K562 (cell line): ENCODE measurements around the gene DCP2. TPM values are rescaled to one million over a fixed set of nuclear protein-coding genes. Genes with fewer than 3 reads are reported as not detected.
A peak's percentile ranks its signal among the peaks of the same experiment; 100 is the strongest.

ENCODE experiments used
- ATAC-seq: fragments of 200-7000 bp; cut with Tn5 transposase; 3 replicates; pipeline ENCODE4 v1.9.1; 2020; ENCODE audit warnings: moderate library complexity
- BruUV-seq: library from RNA; stranded (reverse); fragments of 400-500 nt; replicated peaks from 2 replicates; lab custom pipeline; 2021; lab: Mats Ljungman, UMichigan
- CTCF ChIA-PET: fragments of 300-600 bp; formaldehyde crosslinking; extraction: SDS; loops from one replicate; lab custom pipeline; 2021; ENCODE audit warnings: low intra/inter-chr PET ratio; lab: Yijun Ruan, JAX
- POLR2A ChIA-PET: fragments of 300-600, 350-650 bp; sonication (Branson Sonifier 250); formaldehyde crosslinking; extraction: SDS; loops from one replicate; lab custom pipeline; 2021; ENCODE audit warnings: antibody characterized with exemption, inconsistent platforms; lab: Yijun Ruan, JAX
- DNase-seq, 4 experiments: peaks; one replicate each; pipeline versions ENCODE4 v3.0.0 to v3.0.0-alpha.2; 2011 to 2018; ENCODE audit warnings: low spot score in 3 of 4, mixed read lengths in 3 of 4; ENCODE audit errors: extremely low read depth in 1 of 4
- FAIRE-seq: peaks from 2 replicates; lab custom pipeline; 2011; peaks lifted over from hg19 to GRCh38; lab: Jason Lieb, UNC
- H2AFZ ChIP-seq: 2 replicates; pipeline ENCODE4 v1.6.0; 2011; ENCODE audit warnings: low read depth, low read length, control low read depth, inconsistent platforms
- H3K27ac ChIP-seq: fragments of 200-600 bp; 3 replicates; pipeline ENCODE4 v1.8.0; 2011; ENCODE audit warnings: low read depth, mild to moderate bottlenecking, control low read depth, inconsistent platforms, low read length, moderate library complexity, mixed read lengths; ENCODE audit errors: extremely low read depth
- H3K27me3 ChIP-seq, 2 experiments: fragments of 300-600 bp in 1 of 2; 2 replicates in 1 of 2; 3 replicates in 1 of 2; pipeline versions ENCODE4 v1.6.0 to v1.8.0; 2011; ENCODE audit warnings: inconsistent platforms in 2 of 2, low read length in 2 of 2, mild to moderate bottlenecking in 1 of 2, mixed read lengths in 1 of 2, moderate library complexity in 1 of 2; ENCODE audit not compliant: control insufficient read depth in 2 of 2, insufficient read depth in 2 of 2
- H3K36me3 ChIP-seq: fragments of 300-600 bp; 3 replicates; pipeline ENCODE4 v1.8.0; 2011; ENCODE audit warnings: mild to moderate bottlenecking, low read length, inconsistent platforms; ENCODE audit not compliant: control insufficient read depth, insufficient read depth
- H3K4me1 ChIP-seq, 2 experiments: fragments of 200-600 bp in 1 of 2; replicated peaks in 1 of 2; 2 replicates in 1 of 2; 3 replicates in 1 of 2; pipeline versions ENCODE4 v1.5.1 to v1.8.0; 2011; ENCODE audit warnings: inconsistent platforms in 2 of 2, low read length in 2 of 2, mild to moderate bottlenecking in 1 of 2, mixed read lengths in 1 of 2, moderate library complexity in 1 of 2; ENCODE audit not compliant: control insufficient read depth in 2 of 2, insufficient read depth in 2 of 2
- H3K4me2 ChIP-seq: 2 replicates; pipeline ENCODE4 v1.6.1; 2011; ENCODE audit warnings: low read length, control low read depth, inconsistent platforms, mixed read lengths; ENCODE audit not compliant: insufficient read depth
- H3K4me3 ChIP-seq: fragments of 200-600 bp; sonication (generic), shearing (Covaris generic); 2 replicates; pipeline ENCODE4 v1.5.1; 2016; ENCODE audit warnings: control low read depth, inconsistent platforms
- H3K79me2 ChIP-seq: fragments of 200-600 bp; 3 replicates; pipeline ENCODE4 v1.8.0; 2011; ENCODE audit warnings: low read length, inconsistent platforms; ENCODE audit not compliant: control insufficient read depth, insufficient read depth
- H3K9ac ChIP-seq, 2 experiments: 2 replicates each; pipeline versions ENCODE4 v1.6.0 to v1.6.1; 2011; ENCODE audit warnings: low read depth in 2 of 2, low read length in 2 of 2, control low read depth in 1 of 2, inconsistent platforms in 1 of 2, mild to moderate bottlenecking in 1 of 2, mixed read lengths in 1 of 2; ENCODE audit not compliant: insufficient read depth in 1 of 2
- H3K9me1 ChIP-seq: one replicate; pipeline ENCODE4 v1.6.0; 2011; ENCODE audit warnings: inconsistent platforms, mild to moderate bottlenecking, low read length, moderate library complexity; ENCODE audit not compliant: control insufficient read depth, insufficient read depth
- H3K9me3 ChIP-seq: replicated peaks from 2 replicates; pipeline ENCODE4 v1.5.1; 2011; ENCODE audit warnings: low read depth, low read length, inconsistent platforms; ENCODE audit not compliant: control insufficient read depth, insufficient read depth
- H4K20me1 ChIP-seq: replicated peaks from 2 replicates; pipeline ENCODE4 v1.6.1; 2011; ENCODE audit warnings: low read length, inconsistent platforms, mixed read lengths; ENCODE audit not compliant: control insufficient read depth, insufficient read depth
- CBFA2T3 ChIP-seq: fragments of 450-650 bp; IDR thresholded peaks from 2 replicates; pipeline ENCODE4 v1.6.1; 2017
- KDM1A ChIP-seq, 2 experiments: fragments of 450-650 bp; IDR thresholded peaks; 2 replicates each; pipeline ENCODE4 v1.6.1; 2016; ENCODE audit warnings: mild to moderate bottlenecking in 2 of 2
- KDM4B ChIP-seq, 2 experiments: fragments of 450-650 bp in 1 of 2; sonication (generic) in 1 of 2; IDR thresholded peaks; 2 replicates each; pipeline ENCODE4 v1.6.1; 2016 to 2017; ENCODE audit warnings: borderline replicate concordance in 2 of 2, antibody characterized with exemption in 1 of 2, low read depth in 1 of 2, mild to moderate bottlenecking in 1 of 2
- MNT ChIP-seq, 2 experiments: fragments of 450-650 bp; conservative IDR thresholded peaks; 2 replicates each; pipeline ENCODE4 v1.6.1; 2017; ENCODE audit warnings: mild to moderate bottlenecking in 2 of 2, moderate library complexity in 2 of 2
- NFIX ChIP-seq: fragments of 250-450 bp; sonication (Bioruptor Pico); IDR thresholded peaks from 2 replicates; pipeline ENCODE4 v1.4.0; 2020; ENCODE audit warnings: low read depth, mild to moderate bottlenecking, moderate library complexity
- NRF1 ChIP-seq, 2 experiments: fragments of 450-650 bp; IDR thresholded peaks in 1 of 2; conservative IDR thresholded peaks in 1 of 2; 2 replicates each; pipeline ENCODE4 v1.6.1; 2014; ENCODE audit warnings: mild to moderate bottlenecking in 2 of 2
- PML ChIP-seq: IDR thresholded peaks from 2 replicates; pipeline ENCODE4 v1.6.1; 2012; ENCODE audit warnings: low read length, inconsistent platforms
- SLC30A9 ChIP-seq: fragments of 250-450 bp; sonication (Bioruptor Pico); IDR thresholded peaks from 2 replicates; pipeline ENCODE4 v1.8.0; 2022; ENCODE audit warnings: mild to moderate bottlenecking, moderate library complexity
- THAP7 ChIP-seq: fragments of 250-450 bp; sonication (Bioruptor Pico); IDR thresholded peaks from 2 replicates; pipeline ENCODE4 v1.5.0; 2021
- TOE1 ChIP-seq, 2 experiments: fragments of 450-650 bp in 1 of 2; sonication (generic) in 1 of 2; formaldehyde crosslinking in 1 of 2; IDR thresholded peaks; 2 replicates each; pipeline versions ENCODE4 v1.7.1 to v1.8.0; 2016 to 2022; ENCODE audit warnings: borderline replicate concordance in 2 of 2, mild to moderate bottlenecking in 2 of 2, antibody characterized with exemption in 1 of 2, inconsistent platforms in 1 of 2, low read depth in 1 of 2, missing genetic modification reagents in 1 of 2, moderate library complexity in 1 of 2
- ZNF311 ChIP-seq: fragments of 250-450 bp; sonication (Bioruptor Pico); IDR thresholded peaks from 2 replicates; pipeline ENCODE4 v1.4.0; 2020; ENCODE audit warnings: mild to moderate bottlenecking, moderate library complexity
- ZNF512 ChIP-seq: IDR thresholded peaks from 2 replicates; pipeline ENCODE4 v1.6.1; 2016; ENCODE audit warnings: missing genetic modification characterization, missing compliant biosample characterization
- WGBS: fragments of 100-300 bp; shearing (Covaris generic); methylation state at CpG from one replicate; pipeline ENCODE4 v1.1.6; 2016; ENCODE audit warnings: low coverage, mixed read lengths; ENCODE audit not compliant: insufficient coverage; ENCODE audit errors: missing lambda C conversion rate; 5-methylcytosine and 5-hydroxymethylcytosine counted together
- in situ Hi-C: fragments of 300-500 bp; cut with MboI; formaldehyde crosslinking; loops from 4 replicates; pipeline ENCODE4 v1.15.0; 2018; ENCODE audit warnings: inconsistent platforms, mixed read lengths
- intact Hi-C: fragments of 100-400 bp; cut with micrococcal nuclease; formaldehyde crosslinking; loops from 2 replicates; pipeline ENCODE4 v1.14.2; 2022
- polyA plus RNA-seq, 8 experiments: library from polyadenylated mRNA; depleted of rRNA in 4 of 8; stranded (reverse) in 5 of 8; unstranded in 3 of 8; fragments of >200 nt; fragmentation: Nextera tagmentation in 2 of 8; fragmentation: Illumina TruSeq in 1 of 8; extraction: Ambion mirVana in 2 of 8; extraction: Trizol in 1 of 8; gene quantifications; 2 replicates each; pipeline versions ENCODE4 v1.2.1 to v1.2.3, GENCODE V29; 2011 to 2014; ENCODE audit warnings: inconsistent platforms in 1 of 8, missing spikeins in 1 of 8
- total RNA-seq, 7 experiments: library from RNA; depleted of rRNA in 6 of 7; stranded (reverse); fragments of >200 nt in 6 of 7; fragmentation: Illumina TruSeq in 2 of 7; extraction: Trizol in 2 of 7; gene quantifications; 2 replicates each; pipeline versions ENCODE4 v1.2.1 to v1.2.3, GENCODE V29; 2011 to 2021; ENCODE audit warnings: low replicate concordance in 1 of 7

Gene DCP2
- total and polyA plus RNA-seq, 9 of the 15 experiments (the other 6 are each of a cell fraction or from before 2014, with no cell fraction given) = 25.9 to 109 (median 46.7) TPM

- TF ChIP-seq THAP7 (CRISPR knock-in tag) (no peak), NFIX (CRISPR knock-in tag) (no peak)
Measured at GRCh38 chr5:112975721-112976431, 722 bp upstream of the DCP2 start (continued).

- ChIA-PET POLR2A (interaction anchor here (0.6 kb wide), 1 partner anchor 9 kb away, joined by 4 read pairs; no protein-coding TSS in a partner anchor), CTCF (no interaction called here)
- Histone ChIP-seq H3K9ac (peak overlapping the region; percentile 88 to 97), H3K27ac (peak overlapping the region; percentile 86), H3K36me3 (peaks cover 18% of the 10 kb centered on the region), H3K4me1 (peaks cover 17 to 36% of the 10 kb centered on the region in 2 experiments), H3K9me1 (no peaks in the 10 kb centered on the region), H2AFZ (peak overlapping the region; percentile 83; the same call in 1 of the 2 replicates), H3K4me3 (peak overlapping the region; percentile 64), H4K20me1 (no peaks in the 10 kb centered on the region), H3K79me2 (peaks cover 59% of the 10 kb centered on the region), H3K4me2 (peak overlapping the region; percentile 91), H3K27me3 (no peaks in the 10 kb centered on the region), H3K9me3 (no peaks in the 10 kb centered on the region)
- in situ Hi-C loops = no loop called here
- WGBS = 2% methylated on average over 16 of the region's 16 CpGs
- FAIRE-seq (no peak), DNase-seq (peak in 3 of 4 experiments; percentile 15 to 51 (median 24)), ATAC-seq (peak; percentile 3; the same call in 1 of the 3 replicates)
- BruUV-seq = TSS peak; percentile 47
- intact Hi-C loops = loop anchor here (5.0 to 10.0 kb wide), 4 partner anchors 115 to 423 kb away; partner anchors contain the start of gene SRP19
- TF ChIP-seq ZNF512 (tag) (0 out of 2 replicates have a peak, but pooled peaks have one; percentile 29), CBFA2T3 (0 out of 2 replicates have a peak, but pooled peaks have one; percentile 38), MNT (conservative IDR thresholded peaks at IDR 0.05) (peak; percentile 61 to 64; a peak in 3 of 4 replicates), NRF1 (conservative IDR thresholded peaks at IDR 0.05 in 1 of 2, IDR thresholded peaks at IDR 0.05 in 1 of 2) (peak; percentile 73 to 75), KDM4B (IDR thresholded peaks at IDR 0.05; ENCODE audit: borderline replicate concordance in 2 of 2, low read depth in 1 of 2) (no peak), ZNF311 (CRISPR knock-in tag) (no peak), KDM1A (IDR thresholded peaks at IDR 0.05) (peak; percentile 39 to 57; a peak in 2 of 4 replicates), SLC30A9 (CRISPR knock-in tag) (no peak), PML (0 out of 2 replicates have a peak, but pooled peaks have one; percentile 9), TOE1 (IDR thresholded peaks at IDR 0.05; ENCODE audit: borderline replicate concordance) (no peak), TOE1 (CRISPR knock-in tag; IDR thresholded peaks at IDR 0.05; ENCODE audit: borderline replicate concordance, low read depth) (no peak)
Measured at GRCh38 chr5:112977440-112977861, 853 bp downstream of the DCP2 start.
